ENCODE data around the gene NRG2.

DNA sequence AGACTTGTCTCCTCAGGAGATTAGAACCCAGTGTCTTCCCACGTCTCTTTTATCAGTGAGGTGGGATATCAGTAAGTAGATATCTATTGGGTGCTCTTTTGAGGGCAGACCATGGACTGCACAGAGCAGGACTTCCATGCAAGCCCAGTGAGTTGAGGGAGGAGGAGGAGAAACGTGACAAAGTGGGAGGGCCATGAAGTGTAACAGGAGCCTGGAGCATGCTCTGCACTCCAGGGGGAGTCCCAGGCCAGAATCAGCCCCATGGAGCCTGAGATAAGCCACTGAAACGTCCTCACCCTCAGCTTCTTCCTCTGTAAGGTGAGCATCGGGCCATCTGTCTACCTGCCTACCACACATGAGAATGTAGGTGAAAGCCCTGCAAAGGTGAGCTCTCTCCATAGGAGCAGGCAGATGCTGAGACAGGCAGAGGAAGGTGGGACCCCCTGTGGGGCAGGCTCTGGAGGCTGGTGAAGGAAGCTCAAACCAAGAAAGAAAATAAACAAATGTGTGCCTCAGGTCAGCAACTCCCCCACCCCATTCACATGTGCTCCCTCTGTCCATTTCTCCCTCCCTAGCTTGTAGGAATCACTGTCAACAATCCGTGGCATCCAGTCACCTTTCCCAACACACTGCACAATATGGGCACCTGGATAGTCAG, 87.4 kb downstream of the NRG2 start:
- TF ChIP-seq, protein P1, sequence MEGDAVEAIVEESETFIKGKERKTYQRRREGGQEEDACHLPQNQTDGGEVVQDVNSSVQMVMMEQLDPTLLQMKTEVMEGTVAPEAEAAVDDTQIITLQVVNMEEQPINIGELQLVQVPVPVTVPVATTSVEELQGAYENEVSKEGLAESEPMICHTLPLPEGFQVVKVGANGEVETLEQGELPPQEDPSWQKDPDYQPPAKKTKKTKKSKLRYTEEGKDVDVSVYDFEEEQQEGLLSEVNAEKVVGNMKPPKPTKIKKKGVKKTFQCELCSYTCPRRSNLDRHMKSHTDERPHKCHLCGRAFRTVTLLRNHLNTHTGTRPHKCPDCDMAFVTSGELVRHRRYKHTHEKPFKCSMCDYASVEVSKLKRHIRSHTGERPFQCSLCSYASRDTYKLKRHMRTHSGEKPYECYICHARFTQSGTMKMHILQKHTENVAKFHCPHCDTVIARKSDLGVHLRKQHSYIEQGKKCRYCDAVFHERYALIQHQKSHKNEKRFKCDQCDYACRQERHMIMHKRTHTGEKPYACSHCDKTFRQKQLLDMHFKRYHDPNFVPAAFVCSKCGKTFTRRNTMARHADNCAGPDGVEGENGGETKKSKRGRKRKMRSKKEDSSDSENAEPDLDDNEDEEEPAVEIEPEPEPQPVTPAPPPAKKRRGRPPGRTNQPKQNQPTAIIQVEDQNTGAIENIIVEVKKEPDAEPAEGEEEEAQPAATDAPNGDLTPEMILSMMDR (IDR thresholded peaks at IDR 0.05), result no peak
- TF ChIP-seq POLR2A (IDR thresholded peaks at IDR 0.05), result no peak

Data from ovary (tissue), 3 donors.